HepG2 (cell line): ENCODE results near the gene ZCCHC4. TPM values are rescaled to one million over a fixed set of nuclear protein-coding genes. Genes with fewer than 3 reads are reported as not detected.

Experiments used
- CCAR2 ChIP-seq: fragments of 200-400 bp; formaldehyde crosslinking; optimal IDR thresholded peaks from 2 replicates; pipeline ENCODE3; 2018; ENCODE audit warnings: low read depth, mild to moderate bottlenecking, low read length, moderate library complexity
- CENPT ChIP-seq: sonication (generic); formaldehyde crosslinking; IDR thresholded peaks from 2 replicates; pipeline ENCODE4 v1.8.0; 2022; ENCODE audit warnings: low read depth, mild to moderate bottlenecking, moderate library complexity, missing genetic modification reagents
- FOSL2 ChIP-seq: sonication (generic); formaldehyde crosslinking; IDR thresholded peaks from 2 replicates; pipeline ENCODE4 v1.4.0; 2020; ENCODE audit warnings: missing genetic modification reagents
- GABPA ChIP-seq, 2 experiments: IDR thresholded peaks; 2 replicates each; pipeline ENCODE4 v1.6.1; 2011 to 2016; ENCODE audit warnings: low read depth in 2 of 2, low read length in 1 of 2, missing biosample characterization in 1 of 2, missing genetic modification characterization in 1 of 2
- KLF6 ChIP-seq: IDR thresholded peaks from 2 replicates; pipeline ENCODE4 v1.8.0; 2016; ENCODE audit warnings: missing biosample characterization, missing genetic modification reagents
- MTA3 ChIP-seq: sonication (generic); formaldehyde crosslinking; IDR thresholded peaks from 2 replicates; pipeline ENCODE4 v1.4.0; 2020; ENCODE audit warnings: missing genetic modification reagents
- SMAD9 ChIP-seq: sonication (generic); formaldehyde crosslinking; IDR thresholded peaks from 2 replicates; pipeline ENCODE4 v1.5.1; 2020; ENCODE audit warnings: mild to moderate bottlenecking, missing genetic modification reagents
- SP2 ChIP-seq: sonication (generic); formaldehyde crosslinking; IDR thresholded peaks from 2 replicates; pipeline ENCODE4 v1.5.1; 2020; ENCODE audit warnings: mild to moderate bottlenecking, missing genetic modification reagents
- TCF7 ChIP-seq: sonication (generic); IDR thresholded peaks from 2 replicates; pipeline ENCODE4 v1.6.1; 2016; ENCODE audit warnings: antibody characterized with exemption, low read depth
- ZBTB21 ChIP-seq: sonication (generic); formaldehyde crosslinking; IDR thresholded peaks from 2 replicates; pipeline ENCODE4 v1.4.0; 2020; ENCODE audit warnings: missing genetic modification reagents
- ZNF678 ChIP-seq: sonication (generic); formaldehyde crosslinking; IDR thresholded peaks from 2 replicates; pipeline ENCODE4 v1.4.0; 2020; ENCODE audit warnings: mild to moderate bottlenecking, missing genetic modification reagents
- polyA plus RNA-seq, 8 experiments: library from polyadenylated mRNA; depleted of rRNA in 3 of 8; stranded (reverse) in 7 of 8; unstranded in 1 of 8; fragments of >200 nt; fragmentation: Illumina TruSeq in 4 of 8; extraction: Trizol in 4 of 8; gene quantifications; 2 replicates each; pipeline versions ENCODE4 v1.2.1 to v1.2.3, GENCODE V29; 2011 to 2016; ENCODE audit warnings: low read depth in 4 of 8, missing spikeins in 1 of 8, mixed read lengths in 1 of 8; ENCODE audit not compliant: insufficient read depth in 1 of 8
- total RNA-seq, 5 experiments: library from RNA; depleted of rRNA; stranded (reverse); fragments of >200 nt; fragmentation: Illumina TruSeq; extraction: Trizol; gene quantifications; 2 replicates each; pipeline ENCODE4 v1.2.3, GENCODE V29; 2016; ENCODE audit warnings: low read depth in 1 of 5
- TF ChIP-seq, protein P1 (sequence below): sonication (generic); formaldehyde crosslinking; IDR thresholded peaks from 2 replicates; pipeline ENCODE4 v1.4.0; 2020; ENCODE audit warnings: missing genetic modification reagents, borderline replicate concordance

ZCCHC4 gene
- total and polyA plus RNA-seq, 2 of the 13 experiments (the other 11 are each of a cell fraction or from before 2014, with no cell fraction given) = 13.2 to 15.0 TPM

GRCh38 chr4:25376754-25377571 is 64.4 kb downstream of the ZCCHC4 start, which contains the start of gene ANAPC4 (continued):
- TF ChIP-seq, protein P1, sequence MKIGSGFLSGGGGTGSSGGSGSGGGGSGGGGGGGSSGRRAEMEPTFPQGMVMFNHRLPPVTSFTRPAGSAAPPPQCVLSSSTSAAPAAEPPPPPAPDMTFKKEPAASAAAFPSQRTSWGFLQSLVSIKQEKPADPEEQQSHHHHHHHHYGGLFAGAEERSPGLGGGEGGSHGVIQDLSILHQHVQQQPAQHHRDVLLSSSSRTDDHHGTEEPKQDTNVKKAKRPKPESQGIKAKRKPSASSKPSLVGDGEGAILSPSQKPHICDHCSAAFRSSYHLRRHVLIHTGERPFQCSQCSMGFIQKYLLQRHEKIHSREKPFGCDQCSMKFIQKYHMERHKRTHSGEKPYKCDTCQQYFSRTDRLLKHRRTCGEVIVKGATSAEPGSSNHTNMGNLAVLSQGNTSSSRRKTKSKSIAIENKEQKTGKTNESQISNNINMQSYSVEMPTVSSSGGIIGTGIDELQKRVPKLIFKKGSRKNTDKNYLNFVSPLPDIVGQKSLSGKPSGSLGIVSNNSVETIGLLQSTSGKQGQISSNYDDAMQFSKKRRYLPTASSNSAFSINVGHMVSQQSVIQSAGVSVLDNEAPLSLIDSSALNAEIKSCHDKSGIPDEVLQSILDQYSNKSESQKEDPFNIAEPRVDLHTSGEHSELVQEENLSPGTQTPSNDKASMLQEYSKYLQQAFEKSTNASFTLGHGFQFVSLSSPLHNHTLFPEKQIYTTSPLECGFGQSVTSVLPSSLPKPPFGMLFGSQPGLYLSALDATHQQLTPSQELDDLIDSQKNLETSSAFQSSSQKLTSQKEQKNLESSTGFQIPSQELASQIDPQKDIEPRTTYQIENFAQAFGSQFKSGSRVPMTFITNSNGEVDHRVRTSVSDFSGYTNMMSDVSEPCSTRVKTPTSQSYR (CRISPR knock-in tag) = peak; percentile 43; the same call in 1 of the 2 replicates
- TF ChIP-seq GABPA (IDR thresholded peaks at IDR 0.05; ENCODE audit: low read depth, low read length) (peak; percentile 62), GABPA (CRISPR knock-in tag; IDR thresholded peaks at IDR 0.05; ENCODE audit: low read depth) (peak; percentile 71), ZBTB21 (CRISPR knock-in tag) (no peak), KLF6 (CRISPR knock-in tag) (peak; percentile 48; the same call in 1 of the 2 replicates), SMAD9 (CRISPR knock-in tag) (no peak), CENPT (no peak), SP2 (CRISPR knock-in tag) (peak; percentile 16; the same call in 1 of the 2 replicates), FOSL2 (CRISPR knock-in tag) (no peak; the same call in 1 of the 2 replicates), TCF7 (no peak), ZNF678 (CRISPR knock-in tag) (0 out of 2 replicates have a peak, but pooled peaks have one; percentile 45), MTA3 (CRISPR knock-in tag) (no peak), CCAR2 (no peak)
